IMR-90 (cell line): ENCODE measurements around the gene SCAMP4. TPM values are rescaled to one million over a fixed set of nuclear protein-coding genes. Genes with fewer than 3 reads are reported as not detected.
A peak's percentile ranks its signal among the peaks of the same experiment; 100 is the strongest.

Experiments
- ATAC-seq: fragments of 200-7000 bp; cut with Tn5 transposase; 2 replicates; pipeline ENCODE4 v1.9.1; 2020; ENCODE audit warnings: low read depth, mild to moderate bottlenecking, moderate library complexity
- BruUV-seq: library from RNA; stranded (reverse); fragments of 400-500 nt; replicated peaks from 2 replicates; lab custom pipeline; 2021; lab: Mats Ljungman, UMichigan
- CTCF ChIA-PET: fragments of 300-600 bp; formaldehyde crosslinking; extraction: SDS; loops from one replicate; lab custom pipeline; 2021; ENCODE audit warnings: antibody characterized with exemption; lab: Yijun Ruan, JAX
- POLR2A ChIA-PET: fragments of 300-600 bp; sonication (Branson Sonifier 250); formaldehyde crosslinking; loops from one replicate; lab custom pipeline; 2022; ENCODE audit warnings: antibody characterized with exemption; ENCODE audit not compliant: unreplicated experiment; lab: Charles Lee
- DNase-seq: peaks from one replicate; pipeline ENCODE4 v3.0.0; 2013
- H2AFZ ChIP-seq: replicated peaks from 2 replicates; pipeline ENCODE3; 2013; ENCODE audit warnings: low read length, mild to moderate bottlenecking; ENCODE audit not compliant: poor library complexity
- H2AK5ac ChIP-seq: 2 replicates; pipeline ENCODE4 v1.6.1; 2013; ENCODE audit warnings: low read depth, low read length, inconsistent platforms
- H2AK9ac ChIP-seq: replicated peaks from 2 replicates; pipeline ENCODE3; 2013; ENCODE audit warnings: mild to moderate bottlenecking, low read depth, low read length, moderate library complexity; ENCODE audit not compliant: poor library complexity
- H2BK120ac ChIP-seq: 2 replicates; pipeline ENCODE4 v1.6.1; 2013; ENCODE audit warnings: low read depth, low read length, inconsistent platforms
- H2BK15ac ChIP-seq: 3 replicates; pipeline ENCODE4 v1.6.1; 2013; ENCODE audit warnings: low read depth, low read length, inconsistent platforms
- H2BK20ac ChIP-seq: 2 replicates; pipeline ENCODE4 v1.6.1; 2013; ENCODE audit warnings: low read depth, mild to moderate bottlenecking, inconsistent platforms, low read length, moderate library complexity
- H2BK5ac ChIP-seq: 2 replicates; pipeline ENCODE4 v1.6.1; 2013; ENCODE audit warnings: mild to moderate bottlenecking, low read depth, low read length, inconsistent platforms; ENCODE audit not compliant: poor library complexity, severe bottlenecking
- H3K14ac ChIP-seq: replicated peaks from 2 replicates; pipeline ENCODE4 v1.6.1; 2013; ENCODE audit warnings: low read depth, low read length, inconsistent platforms
- H3K18ac ChIP-seq: 2 replicates; pipeline ENCODE4 v1.6.1; 2013; ENCODE audit warnings: low read depth, low read length, control low read depth
- H3K23ac ChIP-seq: 2 replicates; pipeline ENCODE4 v1.6.1; 2013; ENCODE audit warnings: low read depth, low read length, inconsistent platforms
- H3K27ac ChIP-seq: 2 replicates; pipeline ENCODE4 v1.5.1; 2013; ENCODE audit warnings: mild to moderate bottlenecking, control low read depth, low read length; ENCODE audit not compliant: insufficient read depth
- H3K27me3 ChIP-seq: 2 replicates; pipeline ENCODE4 v1.6.1; 2013; ENCODE audit warnings: low read length; ENCODE audit not compliant: control insufficient read depth, insufficient read depth
- H3K36me3 ChIP-seq: 2 replicates; pipeline ENCODE4 v1.6.1; 2013; ENCODE audit warnings: low read length, mixed read lengths; ENCODE audit not compliant: control insufficient read depth, insufficient read depth
- H3K4ac ChIP-seq: 2 replicates; pipeline ENCODE4 v1.6.1; 2013; ENCODE audit warnings: low read depth, low read length, inconsistent platforms
- H3K4me1 ChIP-seq: 2 replicates; pipeline ENCODE4 v1.6.1; 2013; ENCODE audit warnings: low read length, mixed read lengths; ENCODE audit not compliant: control insufficient read depth, insufficient read depth
- H3K4me2 ChIP-seq: 2 replicates; pipeline ENCODE4 v1.6.1; 2013; ENCODE audit warnings: low read depth, mild to moderate bottlenecking, control low read depth, low read length, moderate library complexity
- H3K4me3 ChIP-seq: 2 replicates; pipeline ENCODE4 v1.5.1; 2013; ENCODE audit warnings: low read depth, mild to moderate bottlenecking, control low read depth, low read length, moderate library complexity; ENCODE audit not compliant: insufficient read depth
- H3K56ac ChIP-seq: 2 replicates; pipeline ENCODE4 v1.6.1; 2013; ENCODE audit warnings: low read length, inconsistent platforms; ENCODE audit not compliant: insufficient read depth; ENCODE audit errors: extremely low read depth
- H3K79me1 ChIP-seq, 2 experiments: 2 replicates each; pipeline ENCODE4 v1.6.1; 2013; ENCODE audit warnings: low read length in 2 of 2, inconsistent platforms in 1 of 2, low read depth in 1 of 2
- H3K9ac ChIP-seq: 2 replicates; pipeline ENCODE4 v1.6.1; 2013; ENCODE audit warnings: low read depth, low read length, control low read depth
- H3K9me1 ChIP-seq: 2 replicates; pipeline ENCODE4 v1.6.1; 2013; ENCODE audit warnings: low read length, inconsistent platforms; ENCODE audit not compliant: insufficient read depth
- H3K9me3 ChIP-seq: 2 replicates; pipeline ENCODE4 v1.6.1; 2013; ENCODE audit warnings: low read length; ENCODE audit not compliant: control insufficient read depth, insufficient read depth
- H4K20me1 ChIP-seq: 2 replicates; pipeline ENCODE4 v1.6.1; 2013; ENCODE audit warnings: low read length, inconsistent platforms; ENCODE audit not compliant: insufficient read depth
- H4K5ac ChIP-seq: 2 replicates; pipeline ENCODE4 v1.6.1; 2013; ENCODE audit warnings: mild to moderate bottlenecking, low read depth, low read length, control low read depth
- H4K8ac ChIP-seq, 2 experiments: 2 replicates each; pipeline ENCODE4 v1.6.1; 2013; ENCODE audit warnings: low read depth in 2 of 2, low read length in 2 of 2, control low read depth in 1 of 2, inconsistent platforms in 1 of 2
- H4K91ac ChIP-seq: 2 replicates; pipeline ENCODE4 v1.6.1; 2013; ENCODE audit warnings: low read depth, low read length, inconsistent platforms; ENCODE audit not compliant: insufficient read depth
- CEBPB ChIP-seq: IDR thresholded peaks from 2 replicates; pipeline ENCODE4 v1.6.1; 2012; ENCODE audit warnings: low read depth, low read length, improper control_type of control experiment
- MAFK ChIP-seq: IDR thresholded peaks from 2 replicates; pipeline ENCODE4 v1.6.1; 2012; ENCODE audit warnings: low read depth, low read length, improper control_type of control experiment
- WGBS, 2 experiments: methylation state at CpG; one replicate each; pipeline versions ENCODE4 v1.1.5 to v1.1.7; 2013; ENCODE audit warnings: missing lambda C conversion rate in 2 of 2; ENCODE audit not compliant: insufficient read length in 1 of 2; ENCODE audit errors: extremely low coverage in 2 of 2; 5-methylcytosine and 5-hydroxymethylcytosine counted together
- dilution Hi-C: fragments of 300-500 bp; cut with HindIII; formaldehyde crosslinking; loops from one replicate; pipeline ENCODE4 v1.14.3; 2018; ENCODE audit warnings: low sequenced_read_pairs; ENCODE audit not compliant: unreplicated experiment
- in situ Hi-C: fragments of 300-500 bp; cut with MboI; formaldehyde crosslinking; loops from 3 replicates; pipeline ENCODE4 v1.14.3; 2019; ENCODE audit warnings: low sequenced_read_pairs, inconsistent platforms, mixed read lengths
- intact Hi-C: fragments of 100-400 bp; cut with micrococcal nuclease; formaldehyde crosslinking; loops from 2 replicates; pipeline ENCODE4 v1.10.0; 2022
- polyA plus RNA-seq, 3 experiments: library from polyadenylated mRNA; depleted of rRNA; stranded (reverse); fragments of >200 nt; gene quantifications; 2 replicates each; pipeline ENCODE4 v1.2.3, GENCODE V29; 2012; ENCODE audit warnings: low replicate concordance in 1 of 3
- total RNA-seq: library from RNA; depleted of rRNA; stranded (reverse); fragments of >200 nt; gene quantifications from 2 replicates; pipeline ENCODE4 v1.2.3, GENCODE V29; 2012

Gene SCAMP4
- total and polyA plus RNA-seq, 2 of the 4 experiments (the other 2 are of a cell fraction), result 16.1 to 28.1 TPM

DNA sequence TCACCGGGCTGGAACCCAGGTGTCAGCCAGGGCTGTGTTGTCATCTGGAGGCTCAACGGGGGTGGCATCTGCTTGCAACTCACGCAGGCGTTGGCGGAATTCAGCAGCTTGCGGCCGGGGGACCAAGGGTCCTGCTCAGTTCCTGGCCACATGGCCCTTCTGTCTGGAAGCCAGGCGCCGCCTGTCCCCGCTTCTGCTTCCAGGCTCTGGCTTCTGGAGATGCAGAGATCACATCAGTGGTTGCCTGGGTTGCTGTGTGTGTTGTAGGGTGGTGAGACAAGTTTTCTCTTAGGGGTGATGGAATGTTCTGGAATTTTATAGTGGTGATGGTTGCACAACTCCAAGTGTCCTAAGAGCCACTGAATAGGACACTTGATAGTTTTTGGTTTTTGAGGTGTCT, 5.0 kb downstream of the SCAMP4 start:
- Histone ChIP-seq H3K23ac (no peak overlapping the region), H4K8ac (no peak overlapping the region), H3K9ac (no peak overlapping the region), H3K18ac (no peak overlapping the region), H2BK120ac (no peak overlapping the region), H3K56ac (no peak overlapping the region), H3K4ac (no peak overlapping the region), H3K36me3 (peaks cover 17% of the 10 kb centered on the region; the same call in 1 of the 2 replicates), H2AK5ac (no peak overlapping the region), H3K14ac (no peak overlapping the region), H4K91ac (no peak overlapping the region), H2BK20ac (no peak overlapping the region), H3K4me1 (peaks cover 10% of the 10 kb centered on the region), H2BK15ac (no peak overlapping the region), H4K5ac (no peak overlapping the region), H3K4me3 (no peak overlapping the region), H3K9me3 (no peaks in the 10 kb centered on the region), H3K79me1 (peaks cover 19 to 79% of the 10 kb centered on the region in 2 experiments), H2AFZ (no peak overlapping the region), H4K20me1 (peaks cover 62% of the 10 kb centered on the region), H3K27me3 (no peaks in the 10 kb centered on the region), H2BK5ac (no peak overlapping the region), H3K27ac (no peak overlapping the region), H3K9me1 (peaks cover 7% of the 10 kb centered on the region; the same call in 1 of the 2 replicates), H3K4me2 (no peak overlapping the region), H2AK9ac (no peak overlapping the region)
- ChIA-PET CTCF (no interaction called here), POLR2A (no interaction called here)
- dilution Hi-C loops (no loop called here), intact Hi-C loops (no loop called here), in situ Hi-C loops (no loop called here)
- WGBS, 2 experiments, result 82% methylated on average over 6 of the region's 10 CpGs; no CpG with 5 or more reads in 1 of the 2 experiments
- ATAC-seq (no peak), DNase-seq (peak; percentile 20)
- no peak for TF ChIP-seq MAFK
- TF ChIP-seq CEBPB, result peak; percentile 69
- BruUV-seq, result no TSS peak
